C4-2B (cell line): ENCODE results near the gene IL12RB1.

Source experiments
- H3K27ac ChIP-seq: fragments of 450-650 bp; 2 replicates; pipeline ENCODE4 v1.5.1; 2017
- ZFX ChIP-seq: fragments of 450-650 bp; IDR thresholded peaks from 2 replicates; pipeline ENCODE4 v1.6.1; 2017
- TF ChIP-seq, protein P1 (sequence below): fragments of 450-650 bp; conservative IDR thresholded peaks from 2 replicates; pipeline ENCODE4 v1.5.1; 2017; ENCODE audit warnings: mild to moderate bottlenecking

Gene IL12RB1

DNA sequence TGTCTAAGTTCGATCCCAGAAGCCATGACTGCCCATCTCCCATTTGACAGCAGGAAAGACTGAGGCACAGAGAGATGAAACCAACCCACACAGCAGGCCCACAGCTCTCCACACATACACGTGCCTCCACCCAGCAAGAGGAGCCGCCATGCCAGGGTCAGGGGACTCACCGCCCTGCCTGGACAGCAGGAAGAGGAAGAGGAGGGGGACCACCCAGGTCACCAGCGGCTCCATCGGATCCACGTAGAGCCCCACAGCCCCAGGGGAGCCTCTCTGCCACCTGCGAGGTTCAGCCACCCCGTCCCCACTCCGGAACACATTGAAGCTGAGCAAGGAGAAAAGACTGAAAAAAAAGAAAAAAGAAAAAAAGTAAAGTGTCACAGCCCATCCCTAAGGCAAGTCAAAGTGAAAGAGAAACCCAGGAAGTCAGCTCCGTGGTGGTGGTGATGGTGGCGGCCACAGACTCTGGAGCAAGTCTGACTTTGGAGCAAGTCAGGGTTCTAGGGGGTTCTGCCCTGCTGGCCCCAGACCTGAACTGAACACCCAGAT lies at the start of gene IL12RB1:
Gene IL12RB1, minus strand, starts transcription at position 345 of the 549 bp plus-strand sequence. Its CDS starts 111 bp downstream, at position 234.
- no peak within 1 kb of the TSS for H3K27ac ChIP-seq
- TF ChIP-seq, protein P1, sequence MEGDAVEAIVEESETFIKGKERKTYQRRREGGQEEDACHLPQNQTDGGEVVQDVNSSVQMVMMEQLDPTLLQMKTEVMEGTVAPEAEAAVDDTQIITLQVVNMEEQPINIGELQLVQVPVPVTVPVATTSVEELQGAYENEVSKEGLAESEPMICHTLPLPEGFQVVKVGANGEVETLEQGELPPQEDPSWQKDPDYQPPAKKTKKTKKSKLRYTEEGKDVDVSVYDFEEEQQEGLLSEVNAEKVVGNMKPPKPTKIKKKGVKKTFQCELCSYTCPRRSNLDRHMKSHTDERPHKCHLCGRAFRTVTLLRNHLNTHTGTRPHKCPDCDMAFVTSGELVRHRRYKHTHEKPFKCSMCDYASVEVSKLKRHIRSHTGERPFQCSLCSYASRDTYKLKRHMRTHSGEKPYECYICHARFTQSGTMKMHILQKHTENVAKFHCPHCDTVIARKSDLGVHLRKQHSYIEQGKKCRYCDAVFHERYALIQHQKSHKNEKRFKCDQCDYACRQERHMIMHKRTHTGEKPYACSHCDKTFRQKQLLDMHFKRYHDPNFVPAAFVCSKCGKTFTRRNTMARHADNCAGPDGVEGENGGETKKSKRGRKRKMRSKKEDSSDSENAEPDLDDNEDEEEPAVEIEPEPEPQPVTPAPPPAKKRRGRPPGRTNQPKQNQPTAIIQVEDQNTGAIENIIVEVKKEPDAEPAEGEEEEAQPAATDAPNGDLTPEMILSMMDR = no peak
- no peak for TF ChIP-seq ZFX

GRCh38 chr19:18135712-18136584 lies 49.2 kb upstream of the IL12RB1 start:
- TF ChIP-seq ZFX = no peak
- TF ChIP-seq, protein P1 = no peak
- no peak overlapping the region for H3K27ac ChIP-seq

DNA sequence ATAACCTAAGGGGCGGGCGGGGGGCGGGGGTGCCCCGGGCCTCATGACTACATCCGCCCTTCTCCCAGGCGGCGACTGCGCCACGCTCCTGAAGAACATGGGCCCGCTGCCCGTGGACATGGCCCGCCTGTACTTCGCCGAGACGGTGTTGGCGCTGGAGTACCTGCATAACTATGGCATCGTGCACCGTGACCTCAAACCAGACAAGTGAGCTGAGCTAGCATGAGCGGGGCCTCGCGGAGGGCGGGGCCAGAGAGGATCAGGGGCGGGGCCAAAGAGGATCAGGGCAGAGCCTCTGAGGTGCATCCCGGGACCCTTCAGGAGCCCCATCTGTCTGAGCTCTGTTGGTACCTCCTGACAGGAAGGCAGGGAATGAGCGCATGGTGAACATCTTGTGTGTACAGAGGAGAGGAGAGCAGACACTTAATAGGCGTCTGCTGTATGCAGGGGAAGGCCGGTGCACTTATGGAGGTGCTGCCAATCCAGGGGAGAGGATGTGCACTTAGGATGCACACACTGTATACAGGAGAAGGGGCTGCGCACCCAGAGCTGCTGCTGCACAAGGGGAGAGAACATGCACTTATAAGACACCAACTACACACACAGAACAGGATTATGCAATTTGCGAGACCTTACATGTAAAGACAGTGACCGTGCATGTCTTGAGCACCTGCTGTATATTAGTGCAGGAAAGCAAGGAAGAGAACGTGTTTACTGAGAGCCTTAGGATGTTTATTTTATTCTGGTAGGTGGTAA lies 45.3 kb upstream of the IL12RB1 start:
- TF ChIP-seq ZFX = no peak
- TF ChIP-seq, protein P1 = no peak

DNA sequence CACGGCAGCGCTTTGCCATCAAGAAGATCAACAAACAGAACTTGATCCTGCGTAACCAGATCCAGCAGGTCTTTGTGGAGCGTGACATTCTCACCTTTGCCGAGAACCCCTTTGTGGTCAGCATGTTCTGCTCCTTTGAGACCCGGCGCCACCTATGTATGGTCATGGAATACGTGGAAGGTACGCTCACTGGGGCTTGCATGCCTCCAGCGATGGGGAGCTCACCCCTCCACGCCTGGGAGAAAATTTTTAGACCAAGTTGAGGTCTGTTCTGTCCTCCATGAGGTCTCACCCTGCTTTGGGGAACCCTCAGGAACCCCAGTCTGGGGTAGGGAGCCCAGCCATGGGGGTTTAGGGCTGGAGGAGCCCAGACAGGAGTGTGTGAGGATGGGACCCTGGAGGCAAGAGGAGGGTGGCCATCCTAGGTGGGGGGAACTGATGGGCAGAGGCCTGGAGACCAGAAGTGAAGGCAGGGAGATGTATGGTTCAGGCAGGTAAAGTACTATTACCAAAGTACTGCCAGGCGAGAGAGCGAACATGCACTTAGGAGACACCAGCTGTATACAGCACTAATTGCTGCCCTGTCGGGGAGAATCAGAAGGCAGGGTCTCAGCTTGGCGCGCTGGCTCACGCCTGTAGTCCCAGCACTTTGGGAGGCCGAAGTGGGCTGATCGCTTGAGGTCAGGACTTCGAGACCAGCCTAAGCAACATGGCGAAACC lies 43.9 kb upstream of the IL12RB1 start:
- H3K27ac ChIP-seq = no peak overlapping the region
- no peak for TF ChIP-seq ZFX
- TF ChIP-seq, protein P1 = no peak

More for the DNA sequence above, 45.3 kb upstream of the IL12RB1 start:
- no peak overlapping the region for H3K27ac ChIP-seq

GRCh38 chr19:18128805-18129204 lies 42.1 kb upstream of the IL12RB1 start:
- TF ChIP-seq ZFX = no peak
- TF ChIP-seq, protein P1 = no peak

DNA sequence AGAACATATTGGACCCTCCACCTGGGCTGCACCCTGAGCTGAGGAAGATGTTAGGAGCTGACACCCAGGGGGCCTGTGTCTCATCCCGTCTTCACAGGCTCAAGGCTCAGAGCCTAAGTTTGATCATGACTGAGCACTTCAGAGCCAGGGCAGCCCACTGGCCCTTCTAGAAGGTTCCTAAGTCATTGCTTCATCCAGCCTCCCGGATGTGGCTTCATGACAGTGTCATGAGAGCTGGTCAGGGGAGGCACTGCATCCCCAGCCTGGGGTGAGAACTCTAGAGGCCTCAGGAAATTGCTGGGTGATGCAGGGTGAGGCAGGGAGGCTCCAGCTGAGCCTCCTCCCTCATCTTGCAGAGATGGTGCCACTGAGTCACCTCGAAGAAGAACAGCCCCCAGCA lies 41.3 kb upstream of the IL12RB1 start:
- no peak overlapping the region for H3K27ac ChIP-seq

More at GRCh38 chr19:18128805-18129204, 42.1 kb upstream of the IL12RB1 start:
- no peak overlapping the region for H3K27ac ChIP-seq

More for the DNA sequence above, 41.3 kb upstream of the IL12RB1 start:
- TF ChIP-seq ZFX = no peak
- TF ChIP-seq, protein P1 = no peak
